ENCODE measurements around the gene TNPO1.
A peak's percentile ranks its signal among the peaks of the same experiment; 100 is the strongest.

TNPO1 gene

DNA sequence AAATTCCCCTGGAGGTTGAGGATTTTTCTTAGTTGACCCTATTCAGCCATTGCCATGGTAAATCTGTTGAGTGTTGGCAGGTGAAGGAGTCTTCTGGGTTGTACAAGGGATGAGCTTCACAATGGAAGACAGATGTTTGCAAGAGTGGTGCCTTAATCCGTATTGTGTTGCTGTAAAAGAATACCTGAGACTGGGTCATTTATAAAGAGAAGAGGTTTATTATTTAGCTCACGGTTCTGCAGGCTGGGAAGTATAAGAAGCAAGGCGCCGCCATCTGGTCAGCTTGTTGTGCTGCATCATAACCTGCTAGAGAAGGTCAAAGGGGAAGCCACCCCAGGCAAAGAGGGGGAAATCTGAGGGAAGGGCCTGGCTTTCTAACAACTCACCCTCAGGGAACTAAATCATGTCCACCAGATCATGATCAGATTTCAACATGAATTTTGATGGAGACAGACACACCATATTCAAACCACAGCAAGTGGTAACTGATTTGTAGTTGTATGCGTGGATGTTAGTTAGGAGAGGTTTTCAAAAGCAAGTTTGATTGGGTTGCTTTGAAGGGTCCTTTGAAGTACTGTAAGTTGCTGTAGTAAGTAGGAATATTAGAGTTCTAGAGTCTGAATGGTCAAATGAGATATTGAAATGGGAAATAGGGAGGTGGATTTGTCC, 2.5 kb downstream of the TNPO1 start:
- no peak overlapping the region for H3K4me2 ChIP-seq (ENCODE audit: insufficient read depth, low read length)
- peaks cover 26% of the 10 kb centered on the region for H3K4me1 ChIP-seq (ENCODE audit: insufficient read depth, low read length)
- H4K20me1 ChIP-seq (ENCODE audit: insufficient read depth, low read length), result no peaks in the 10 kb centered on the region; the same call in 1 of the 2 replicates
- peak; percentile 36 for DNase-seq
- no peak overlapping the region for H2AFZ ChIP-seq (ENCODE audit: low read depth, low read length)
- no peak overlapping the region for H3K27ac ChIP-seq (ENCODE audit: low read length)
- ATAC-seq (ENCODE audit: insufficient read depth, low read depth), result no peak
- H3K36me3 ChIP-seq (ENCODE audit: insufficient read depth, low read length), result no peaks in the 10 kb centered on the region
- no peaks in the 10 kb centered on the region for H3K9me3 ChIP-seq (ENCODE audit: insufficient read depth, low read length, severe bottlenecking)
- H3K9ac ChIP-seq (ENCODE audit: low read depth, low read length), result no peak overlapping the region
- H3K27me3 ChIP-seq (ENCODE audit: insufficient read depth, low read length, poor library complexity), result peaks cover 32% of the 10 kb centered on the region
- H3K79me2 ChIP-seq (ENCODE audit: insufficient read depth, low read length), result no peaks in the 10 kb centered on the region; the same call in 1 of the 2 replicates
- no peak for TF ChIP-seq EZH2 (IDR thresholded peaks at IDR 0.05; ENCODE audit: borderline replicate concordance, low read depth, low read length, severe bottlenecking)
- TF ChIP-seq, protein P1, sequence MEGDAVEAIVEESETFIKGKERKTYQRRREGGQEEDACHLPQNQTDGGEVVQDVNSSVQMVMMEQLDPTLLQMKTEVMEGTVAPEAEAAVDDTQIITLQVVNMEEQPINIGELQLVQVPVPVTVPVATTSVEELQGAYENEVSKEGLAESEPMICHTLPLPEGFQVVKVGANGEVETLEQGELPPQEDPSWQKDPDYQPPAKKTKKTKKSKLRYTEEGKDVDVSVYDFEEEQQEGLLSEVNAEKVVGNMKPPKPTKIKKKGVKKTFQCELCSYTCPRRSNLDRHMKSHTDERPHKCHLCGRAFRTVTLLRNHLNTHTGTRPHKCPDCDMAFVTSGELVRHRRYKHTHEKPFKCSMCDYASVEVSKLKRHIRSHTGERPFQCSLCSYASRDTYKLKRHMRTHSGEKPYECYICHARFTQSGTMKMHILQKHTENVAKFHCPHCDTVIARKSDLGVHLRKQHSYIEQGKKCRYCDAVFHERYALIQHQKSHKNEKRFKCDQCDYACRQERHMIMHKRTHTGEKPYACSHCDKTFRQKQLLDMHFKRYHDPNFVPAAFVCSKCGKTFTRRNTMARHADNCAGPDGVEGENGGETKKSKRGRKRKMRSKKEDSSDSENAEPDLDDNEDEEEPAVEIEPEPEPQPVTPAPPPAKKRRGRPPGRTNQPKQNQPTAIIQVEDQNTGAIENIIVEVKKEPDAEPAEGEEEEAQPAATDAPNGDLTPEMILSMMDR (IDR thresholded peaks at IDR 0.05; ENCODE audit: borderline replicate concordance, extremely low read depth, low read length, poor library complexity, severe bottlenecking), result peak; percentile 61
- H3K4me3 ChIP-seq (ENCODE audit: low read depth in 1 of 2, low read length in 2 of 2), result no peak overlapping the region

DNA sequence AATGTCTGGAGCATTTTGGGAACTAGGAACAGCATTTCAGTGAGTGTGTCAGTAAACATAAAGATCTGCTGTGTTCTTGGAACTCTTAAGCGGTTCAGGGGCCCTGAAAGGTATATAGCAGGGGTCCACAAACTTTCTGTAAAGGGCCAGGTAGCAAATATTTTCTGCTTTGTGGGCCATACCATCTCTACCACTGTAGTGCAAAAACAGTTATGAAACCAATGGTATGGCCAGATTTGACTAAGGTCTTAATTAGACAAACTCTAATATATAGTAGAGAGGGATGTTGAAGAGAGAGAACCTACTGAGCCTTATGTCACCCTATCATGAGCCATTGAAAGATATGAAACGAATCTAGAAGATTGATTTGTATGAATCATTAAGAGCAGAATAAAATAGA, 5.3 kb downstream of the TNPO1 start:
- Histone ChIP-seq H3K36me3 (ENCODE audit: insufficient read depth, low read length) (no peaks in the 10 kb centered on the region), H3K9ac (ENCODE audit: low read depth, low read length) (no peak overlapping the region), H3K9me3 (ENCODE audit: insufficient read depth, low read length, severe bottlenecking) (no peaks in the 10 kb centered on the region), H2AFZ (ENCODE audit: low read depth, low read length) (no peak overlapping the region), H3K4me2 (ENCODE audit: insufficient read depth, low read length) (no peak overlapping the region), H3K27ac (ENCODE audit: low read length) (no peak overlapping the region), H3K4me3 (ENCODE audit: low read depth in 1 of 2, low read length in 2 of 2) (no peak overlapping the region), H3K4me1 (ENCODE audit: insufficient read depth, low read length) (peaks cover 13% of the 10 kb centered on the region), H4K20me1 (ENCODE audit: insufficient read depth, low read length) (no peaks in the 10 kb centered on the region; the same call in 1 of the 2 replicates), H3K79me2 (ENCODE audit: insufficient read depth, low read length) (no peaks in the 10 kb centered on the region; the same call in 1 of the 2 replicates), H3K27me3 (ENCODE audit: insufficient read depth, low read length, poor library complexity) (peaks cover 15% of the 10 kb centered on the region)
- TF ChIP-seq, protein P1 (IDR thresholded peaks at IDR 0.05; ENCODE audit: borderline replicate concordance, extremely low read depth, low read length, poor library complexity, severe bottlenecking), result no peak
- no peak for TF ChIP-seq EZH2 (IDR thresholded peaks at IDR 0.05; ENCODE audit: borderline replicate concordance, low read depth, low read length, severe bottlenecking)
- DNase-seq (no peak), ATAC-seq (ENCODE audit: insufficient read depth, low read depth) (no peak)

DNA sequence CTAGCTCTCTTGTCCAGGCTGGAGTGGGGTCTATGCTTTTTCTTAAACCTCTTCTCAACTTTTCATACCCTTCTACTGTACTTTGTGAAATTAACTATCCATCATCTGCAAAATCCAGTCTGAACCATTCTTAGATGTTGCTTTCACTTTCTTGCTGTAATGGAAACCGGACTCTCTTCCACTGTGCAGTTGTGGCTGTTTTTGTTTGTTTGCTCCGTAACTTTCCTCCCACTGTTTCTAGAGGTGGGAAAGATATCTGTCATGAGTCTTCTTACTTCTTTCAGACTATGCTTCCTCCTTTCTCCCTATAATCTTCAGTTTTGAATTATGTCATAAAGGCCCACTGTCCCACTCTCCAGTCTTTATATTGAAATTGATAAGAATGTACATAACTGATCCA, 6.5 kb downstream of the TNPO1 start:
- ATAC-seq (ENCODE audit: insufficient read depth, low read depth) (no peak), DNase-seq (no peak)
- no peak overlapping the region for H3K4me3 ChIP-seq (ENCODE audit: low read depth in 1 of 2, low read length in 2 of 2)
- no peak overlapping the region for H2AFZ ChIP-seq (ENCODE audit: low read depth, low read length)
- H3K9me3 ChIP-seq (ENCODE audit: insufficient read depth, low read length, severe bottlenecking), result no peaks in the 10 kb centered on the region
- TF ChIP-seq, protein P1 (IDR thresholded peaks at IDR 0.05; ENCODE audit: borderline replicate concordance, extremely low read depth, low read length, poor library complexity, severe bottlenecking), result no peak
- TF ChIP-seq EZH2 (IDR thresholded peaks at IDR 0.05; ENCODE audit: borderline replicate concordance, low read depth, low read length, severe bottlenecking), result no peak
- H3K4me1 ChIP-seq (ENCODE audit: insufficient read depth, low read length), result peaks cover 1% of the 10 kb centered on the region
- H3K9ac ChIP-seq (ENCODE audit: low read depth, low read length), result no peak overlapping the region
- peaks cover 4% of the 10 kb centered on the region for H3K27me3 ChIP-seq (ENCODE audit: insufficient read depth, low read length, poor library complexity)
- no peak overlapping the region for H3K4me2 ChIP-seq (ENCODE audit: insufficient read depth, low read length)
- H3K36me3 ChIP-seq (ENCODE audit: insufficient read depth, low read length), result no peaks in the 10 kb centered on the region
- no peak overlapping the region for H3K27ac ChIP-seq (ENCODE audit: low read length)
- H3K79me2 ChIP-seq (ENCODE audit: insufficient read depth, low read length), result no peaks in the 10 kb centered on the region
- H4K20me1 ChIP-seq (ENCODE audit: insufficient read depth, low read length), result no peaks in the 10 kb centered on the region; the same call in 1 of the 2 replicates

Data from DND-41 (cell line).